Fibroblast of villous mesenchyme (primary cell): ENCODE measurements around the gene RTP3. TPM values are rescaled to one million over a fixed set of nuclear protein-coding genes. Genes with fewer than 3 reads are reported as not detected.

ENCODE experiments used
- DNase-seq: peaks from one replicate; pipeline ENCODE4 v3.0.0-alpha.2; 2010; ENCODE audit warnings: low read depth
- H3K4me3 ChIP-seq: 2 replicates; pipeline ENCODE4 v1.5.1; 2011; ENCODE audit warnings: low read depth, mild to moderate bottlenecking, low read length
- total RNA-seq: library from RNA; depleted of rRNA; stranded (reverse); fragments of >200 nt; gene quantifications from 2 replicates; pipeline ENCODE4 v1.2.3, GENCODE V29; 2012
- TF ChIP-seq, protein P1 (sequence below): IDR thresholded peaks from 2 replicates; pipeline ENCODE4 v1.5.1; 2012; ENCODE audit warnings: low read depth, mild to moderate bottlenecking, low read length; ENCODE audit not compliant: insufficient read depth

The RTP3 gene
- total RNA-seq, 1 donor: 0.43 TPM

- TF ChIP-seq, protein P1, sequence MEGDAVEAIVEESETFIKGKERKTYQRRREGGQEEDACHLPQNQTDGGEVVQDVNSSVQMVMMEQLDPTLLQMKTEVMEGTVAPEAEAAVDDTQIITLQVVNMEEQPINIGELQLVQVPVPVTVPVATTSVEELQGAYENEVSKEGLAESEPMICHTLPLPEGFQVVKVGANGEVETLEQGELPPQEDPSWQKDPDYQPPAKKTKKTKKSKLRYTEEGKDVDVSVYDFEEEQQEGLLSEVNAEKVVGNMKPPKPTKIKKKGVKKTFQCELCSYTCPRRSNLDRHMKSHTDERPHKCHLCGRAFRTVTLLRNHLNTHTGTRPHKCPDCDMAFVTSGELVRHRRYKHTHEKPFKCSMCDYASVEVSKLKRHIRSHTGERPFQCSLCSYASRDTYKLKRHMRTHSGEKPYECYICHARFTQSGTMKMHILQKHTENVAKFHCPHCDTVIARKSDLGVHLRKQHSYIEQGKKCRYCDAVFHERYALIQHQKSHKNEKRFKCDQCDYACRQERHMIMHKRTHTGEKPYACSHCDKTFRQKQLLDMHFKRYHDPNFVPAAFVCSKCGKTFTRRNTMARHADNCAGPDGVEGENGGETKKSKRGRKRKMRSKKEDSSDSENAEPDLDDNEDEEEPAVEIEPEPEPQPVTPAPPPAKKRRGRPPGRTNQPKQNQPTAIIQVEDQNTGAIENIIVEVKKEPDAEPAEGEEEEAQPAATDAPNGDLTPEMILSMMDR: no peak
- no peak for DNase-seq
- no peak overlapping the region for H3K4me3 ChIP-seq
Measured at GRCh38 chr3:46455231-46456115, 42.3 kb upstream of the RTP3 start.

DNA sequence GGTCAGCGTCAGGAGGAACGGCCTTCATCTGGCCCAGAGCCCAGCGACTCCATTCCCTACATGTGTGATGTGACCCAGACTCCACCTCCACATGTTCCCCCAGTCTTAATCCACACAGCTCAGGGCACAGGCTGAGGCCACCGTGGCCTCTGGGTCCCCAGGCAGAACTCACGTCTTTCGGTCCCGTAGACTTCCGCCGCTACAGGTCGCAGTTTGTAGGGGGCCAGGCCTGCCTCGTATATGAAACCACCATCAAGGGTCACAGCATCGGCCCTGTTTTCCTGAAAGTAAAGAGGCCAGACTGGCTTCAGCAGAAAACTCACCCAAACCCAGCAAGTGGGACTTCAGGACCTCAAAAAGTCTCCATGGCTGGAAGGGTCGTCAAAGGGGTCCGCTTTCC lies 41.7 kb upstream of the RTP3 start:
- H3K4me3 ChIP-seq: no peak overlapping the region
- no peak for DNase-seq
- TF ChIP-seq, protein P1: no peak

- TF ChIP-seq, protein P1: no peak
- no peak overlapping the region for H3K4me3 ChIP-seq
- DNase-seq: no peak
Measured at GRCh38 chr3:46460051-46460450, 37.7 kb upstream of the RTP3 start.

DNA sequence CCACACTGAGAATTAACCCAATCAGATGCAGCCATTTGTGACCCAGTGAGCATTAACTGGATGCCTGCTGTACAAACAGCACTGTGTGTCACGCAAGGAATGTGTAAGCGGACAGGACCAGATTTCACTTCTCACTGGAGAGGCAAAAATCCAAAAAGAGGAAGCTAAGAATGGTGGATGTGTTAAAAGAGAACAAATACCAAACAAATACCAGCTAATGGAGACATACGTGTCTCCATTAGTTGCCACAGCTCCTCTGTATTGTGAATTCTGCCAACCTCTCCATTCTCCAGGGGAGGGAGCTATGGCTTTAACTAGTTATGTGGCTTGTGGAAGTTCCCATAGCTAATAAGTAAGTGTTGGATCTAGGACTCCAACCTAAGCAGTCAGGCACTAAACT lies 35.7 kb upstream of the RTP3 start:
- TF ChIP-seq, protein P1: no peak
- no peak overlapping the region for H3K4me3 ChIP-seq
- DNase-seq: peak; percentile 3

DNA sequence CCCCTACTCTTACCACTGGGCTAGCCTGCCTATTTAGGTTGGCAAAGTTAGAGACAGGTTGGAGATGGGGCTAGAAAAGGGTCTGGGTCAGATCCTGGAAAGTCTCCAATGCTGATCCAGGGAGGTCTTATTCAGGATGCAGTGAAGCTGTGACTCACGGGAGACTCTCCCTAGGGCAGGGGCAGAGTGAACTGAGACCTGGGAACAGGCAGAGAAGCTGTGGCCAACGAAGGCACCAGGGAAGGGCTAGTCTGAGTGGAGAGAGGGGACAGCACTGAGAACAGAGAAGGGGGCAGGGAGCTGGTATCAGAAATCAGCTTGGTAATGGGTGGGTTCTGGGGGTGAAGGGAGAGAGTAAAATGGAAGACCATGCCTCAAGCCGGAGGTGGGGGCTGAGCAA lies 35.3 kb upstream of the RTP3 start:
- TF ChIP-seq, protein P1: no peak
- DNase-seq: no peak
- H3K4me3 ChIP-seq: no peak overlapping the region

- TF ChIP-seq, protein P1: no peak
Measured at GRCh38 chr3:46463120-46463867, 34.5 kb upstream of the RTP3 start.

More at GRCh38 chr3:46463120-46463867, 34.5 kb upstream of the RTP3 start:
- no peak for DNase-seq
- H3K4me3 ChIP-seq: no peak overlapping the region
